Caki2 (cell line): ENCODE data around the gene CFAP206. TPM values are rescaled to one million over a fixed set of nuclear protein-coding genes. Genes with fewer than 3 reads are reported as not detected.
"Not testable (repeated sequence)": the region's sequence is repeated elsewhere in the genome, so short reads cannot be mapped to it uniquely, and the experiment has no call there.

Experiments used
- DNase-seq: peaks from one replicate; pipeline ENCODE4 v3.0.0-alpha.2; 2015; ENCODE audit warnings: low read depth
- in situ Hi-C: cut with HindIII; loops from 2 replicates; pipeline ENCODE4 v1.10.0; 2016; ENCODE audit warnings: low sequenced_read_pairs, low pct_unique_long_range_greater_than_20kb, mixed read lengths
- total RNA-seq: library from RNA; depleted of rRNA; stranded (reverse); fragments of >200 nt; shearing (Covaris generic); gene quantifications from 2 replicates; pipeline ENCODE4 v1.2.3, GENCODE V29; 2014; ENCODE audit warnings: low replicate concordance

The CFAP206 gene
- total RNA-seq, 1 experiment from 2014 or later, result 4.0 TPM

- in situ Hi-C loops, result no loop called here
- peak; percentile 67 for DNase-seq
These were observed 241 bp upstream of the CFAP206 start for GRCh38 chr6:87407561-87407900.

DNA sequence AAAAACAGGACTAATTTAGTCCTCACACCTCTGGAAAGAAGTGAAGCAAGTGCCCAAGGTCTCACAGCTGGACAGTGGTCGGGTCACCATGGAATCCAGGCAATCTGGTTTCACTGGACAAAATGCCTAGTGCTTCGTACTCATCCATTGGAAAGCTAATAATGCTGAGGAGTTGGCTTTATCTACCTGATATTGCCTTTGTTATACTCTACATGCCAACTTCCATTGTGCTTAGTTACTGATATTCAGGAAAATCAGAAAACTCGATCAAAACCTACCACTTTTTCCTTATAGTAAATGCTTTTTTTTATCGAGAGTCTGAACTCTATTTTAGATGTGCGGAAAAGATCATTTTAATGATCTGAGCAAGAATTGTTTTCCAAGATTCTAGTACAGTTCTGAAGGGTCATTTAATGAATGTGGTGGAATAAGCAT is 966 bp downstream of the CFAP206 start:
- in situ Hi-C loops, result no loop called here
- DNase-seq, result no peak

DNA sequence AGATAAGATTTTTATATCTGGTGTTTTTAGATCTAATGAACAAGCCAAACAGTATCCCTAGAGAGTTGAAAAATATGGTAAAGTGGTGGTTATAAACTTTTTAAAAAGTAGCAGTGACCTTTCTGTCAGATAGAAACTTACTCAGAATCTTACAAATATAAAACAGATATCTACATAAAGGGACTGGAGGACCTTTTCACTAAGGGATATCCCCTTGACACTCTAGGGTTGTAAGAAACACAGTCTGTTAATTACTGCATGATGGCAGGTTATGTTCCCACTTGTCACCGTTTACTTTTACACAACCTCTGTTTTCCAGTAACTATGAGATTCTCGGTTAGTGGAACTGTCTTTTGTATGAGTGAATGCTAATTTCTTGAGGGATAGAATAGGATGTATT is 11.5 kb downstream of the CFAP206 start:
- in situ Hi-C loops, result no loop called here
- no peak for DNase-seq

- in situ Hi-C loops, result no loop called here
- DNase-seq, result no peak
These were observed 12.6 kb downstream of the CFAP206 start for GRCh38 chr6:87420360-87420759.

DNA sequence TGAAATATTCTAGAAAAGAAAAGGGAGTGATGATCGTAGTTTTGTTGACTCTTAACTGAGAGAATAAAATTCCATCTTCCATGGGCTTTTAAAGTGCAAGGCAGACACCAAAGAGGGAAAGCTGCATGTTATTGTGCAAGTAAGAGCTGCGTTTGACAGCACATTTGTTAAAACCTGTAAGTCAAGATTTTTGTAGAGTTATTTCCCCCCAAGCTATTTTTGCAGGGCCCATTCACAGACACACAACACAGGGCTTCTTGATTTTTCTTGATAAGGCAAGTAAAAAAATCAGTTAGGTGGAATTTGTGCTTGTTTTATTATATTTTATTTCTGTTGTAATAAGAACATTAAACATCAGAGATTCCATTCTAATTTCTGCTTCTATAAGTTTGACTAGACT is 13.8 kb downstream of the CFAP206 start:
- in situ Hi-C loops, result no loop called here
- DNase-seq, result no peak

GRCh38 chr6:87426789-87427188 is 19.0 kb downstream of the CFAP206 start:
- DNase-seq, result no peak
- in situ Hi-C loops, result no loop called here

DNA sequence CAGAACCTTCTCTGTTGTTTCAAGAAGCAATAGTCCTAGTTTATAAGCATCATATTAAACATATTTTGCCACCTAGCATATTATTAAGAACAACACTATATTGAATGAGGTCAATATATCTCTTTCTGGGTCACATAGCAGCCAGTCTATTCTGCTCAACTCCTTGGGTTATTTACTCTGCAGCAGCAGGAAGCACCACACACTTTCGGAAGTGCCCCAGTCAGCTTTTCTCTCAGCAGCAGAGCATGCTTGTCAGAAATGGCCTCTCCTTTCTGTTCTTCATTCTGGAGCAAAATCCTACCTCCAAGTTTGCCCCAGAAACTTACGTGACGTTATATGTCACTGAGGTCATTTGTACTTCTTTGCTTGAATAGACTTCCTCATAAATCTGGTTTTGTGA is 22.7 kb downstream of the CFAP206 start:
- no peak for DNase-seq
- in situ Hi-C loops, result no loop called here

- in situ Hi-C loops, result no loop called here
- DNase-seq, result no peak
These were observed 23.5 kb downstream of the CFAP206 start for GRCh38 chr6:87431263-87431662.

DNA sequence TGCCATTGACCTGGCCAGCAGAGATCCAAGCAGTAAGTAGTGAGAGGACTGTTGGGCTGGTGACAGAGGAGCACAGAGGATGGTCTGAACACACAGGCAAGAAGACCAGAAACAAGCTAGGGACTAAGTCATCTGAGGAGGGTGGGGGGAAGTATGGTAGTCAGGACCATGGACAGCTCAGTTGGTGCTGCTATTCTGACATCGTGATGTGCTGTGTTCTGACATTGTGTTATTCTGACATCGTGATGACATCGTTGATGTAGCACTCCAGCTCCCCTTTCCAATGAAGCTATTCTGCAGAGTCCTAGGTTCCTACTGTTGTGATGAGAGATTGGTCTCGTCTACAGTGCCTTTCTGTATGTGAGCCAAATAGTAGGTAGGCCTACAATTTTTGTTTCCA is 28.7 kb downstream of the CFAP206 start:
- in situ Hi-C loops, result no loop called here
- peak; percentile 49 for DNase-seq

GRCh38 chr6:87441711-87442110 is 33.9 kb downstream of the CFAP206 start:
- DNase-seq, result no peak
- in situ Hi-C loops, result no loop called here

- no peak for DNase-seq
- in situ Hi-C loops, result no loop called here
These were observed 36.6 kb downstream of the CFAP206 start for GRCh38 chr6:87444362-87444761.

DNA sequence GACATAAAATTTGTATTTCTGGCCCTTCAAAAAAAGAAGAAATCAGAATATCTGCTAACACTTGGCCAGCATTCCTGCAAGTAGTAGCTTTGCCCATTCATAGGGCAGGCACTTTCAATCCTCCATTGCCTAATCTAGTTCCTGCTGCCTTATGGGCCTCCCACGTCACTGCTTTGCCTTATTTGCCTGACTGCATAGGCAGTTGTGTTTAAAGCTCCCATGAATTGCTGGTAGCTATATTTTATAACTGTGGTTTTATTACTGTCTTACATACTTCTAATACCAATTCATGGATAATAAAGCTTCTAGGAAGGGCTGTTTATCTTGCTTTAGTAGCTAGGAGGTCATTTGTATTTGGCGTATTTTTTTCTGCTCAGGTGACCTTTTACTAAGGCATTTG is 57.3 kb downstream of the CFAP206 start:
- in situ Hi-C loops, result no loop called here
- DNase-seq, result no peak

GRCh38 chr6:87472525-87473418 is 65.0 kb downstream of the CFAP206 start, which contains the start of gene SLC35A1:
SLC35A1 (plus strand) TSS chr6:87472974; CDS start chr6:87473004, 30 bp downstream.
- peak; percentile 84 for DNase-seq
- in situ Hi-C loops, result no loop called here

- no peak for DNase-seq
- in situ Hi-C loops, result no loop called here
These were observed 65.7 kb downstream of the CFAP206 start for GRCh38 chr6:87473419-87473903.

- no peak for DNase-seq
- in situ Hi-C loops, result no loop called here
These were observed 74.2 kb downstream of the CFAP206 start for GRCh38 chr6:87481931-87482330.

DNA sequence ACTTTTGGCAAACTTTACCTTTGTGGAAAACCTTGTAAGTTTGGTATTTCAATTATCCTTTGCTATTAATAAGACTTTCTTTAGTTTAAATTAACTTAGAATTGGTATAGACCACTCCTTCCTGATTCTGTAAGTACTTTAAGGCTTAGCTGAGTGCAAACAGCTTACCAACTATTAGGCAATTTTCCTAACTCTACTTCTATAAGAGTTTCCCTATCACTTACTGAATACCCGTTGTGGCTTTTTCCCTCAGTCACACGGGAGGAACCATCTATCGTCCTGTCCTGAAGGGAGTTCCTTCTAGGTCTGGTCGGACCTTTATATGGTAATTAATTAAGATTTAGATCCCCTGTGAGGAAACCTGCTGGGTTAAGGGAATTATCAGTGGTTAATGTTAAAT is 74.6 kb downstream of the CFAP206 start:
- in situ Hi-C loops, result no loop called here
- no peak for DNase-seq

DNA sequence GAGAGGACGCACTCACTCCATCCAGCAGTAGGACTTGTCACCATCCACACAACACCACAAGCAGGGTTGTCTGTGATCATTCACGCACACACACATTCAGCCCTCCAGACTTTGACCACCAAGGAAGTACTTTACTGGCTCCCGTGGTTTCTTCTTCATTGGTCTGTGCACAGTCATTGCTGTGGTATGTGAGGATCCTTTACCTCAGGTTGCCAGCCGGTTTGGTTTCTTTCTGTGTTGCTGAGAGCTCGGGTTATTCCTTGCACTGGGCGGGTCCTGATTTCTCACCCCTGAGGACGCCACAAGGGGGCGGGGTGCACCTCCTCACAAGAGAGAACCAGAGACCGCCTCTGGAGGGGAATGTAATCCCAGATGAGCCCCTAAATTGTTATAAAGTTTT is 76.2 kb downstream of the CFAP206 start:
- peak; percentile 84 for DNase-seq
- in situ Hi-C loops, result no loop called here

GRCh38 chr6:87484491-87484890 is 76.7 kb downstream of the CFAP206 start:
- DNase-seq, result no peak
- in situ Hi-C loops, result no loop called here

DNA sequence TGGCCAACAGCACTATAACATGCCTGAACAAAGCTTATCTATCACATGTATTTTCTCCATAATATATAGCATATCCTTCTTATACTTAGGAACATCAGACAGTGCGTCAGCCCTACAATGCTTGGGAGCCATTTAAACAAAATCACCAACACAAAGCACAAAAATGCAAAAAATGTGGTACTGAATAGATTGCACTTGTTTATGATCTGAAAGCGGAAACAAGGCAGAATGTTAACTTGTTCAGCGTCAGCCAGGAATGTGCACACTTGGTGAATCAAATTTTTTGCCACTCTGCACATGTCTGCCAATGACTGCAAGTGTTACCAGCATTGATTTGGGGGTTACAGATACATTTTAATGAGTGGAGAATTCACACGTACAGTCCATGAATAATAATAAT is 79.8 kb downstream of the CFAP206 start:
- in situ Hi-C loops, result loop anchor here (5.0 kb wide), 1 partner anchor 45 kb away; no protein-coding TSS in a partner anchor
- no peak for DNase-seq

DNA sequence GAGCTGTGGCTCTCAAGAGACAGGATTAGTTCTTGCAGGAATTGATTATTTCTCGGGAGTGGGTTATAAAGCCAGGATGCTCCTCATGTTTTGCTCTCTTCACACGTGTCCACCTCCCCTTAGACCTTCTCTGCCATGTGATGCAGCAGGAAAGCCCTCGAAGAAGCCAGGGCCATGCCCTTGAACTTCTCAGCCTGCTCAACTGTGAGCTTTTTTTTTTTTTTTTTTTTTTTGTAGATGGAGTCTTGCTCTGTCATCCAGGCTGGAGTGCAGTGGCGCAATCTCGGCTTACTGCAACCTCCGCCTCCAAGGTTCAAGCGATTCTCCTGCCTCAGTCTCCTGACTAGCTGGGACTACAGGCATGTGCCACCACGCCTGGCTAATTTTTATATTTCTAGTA is 81.6 kb downstream of the CFAP206 start:
- not testable (repeated sequence) for DNase-seq
- in situ Hi-C loops, result loop anchor here (5.0 kb wide), 1 partner anchor 43 kb away; no protein-coding TSS in a partner anchor
